ENCODE measurements around the gene RGS3.

DNA sequence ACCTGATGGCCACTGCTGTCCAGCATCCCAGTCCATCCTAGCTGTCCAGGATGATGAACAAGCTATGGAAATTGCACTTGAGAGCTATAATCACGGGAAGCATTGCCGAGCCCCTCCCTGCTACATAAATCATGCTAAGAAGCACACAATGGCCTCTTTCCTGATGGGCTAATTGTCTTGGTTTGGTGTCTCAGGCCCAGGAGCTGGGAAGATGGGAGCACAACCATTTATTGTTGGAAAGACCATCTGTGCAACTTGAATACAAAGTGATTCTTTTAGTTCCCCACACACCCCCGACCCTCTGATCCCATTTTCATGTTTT lies 80.4 kb downstream of the RGS3 start:
- TF ChIP-seq, protein P1, sequence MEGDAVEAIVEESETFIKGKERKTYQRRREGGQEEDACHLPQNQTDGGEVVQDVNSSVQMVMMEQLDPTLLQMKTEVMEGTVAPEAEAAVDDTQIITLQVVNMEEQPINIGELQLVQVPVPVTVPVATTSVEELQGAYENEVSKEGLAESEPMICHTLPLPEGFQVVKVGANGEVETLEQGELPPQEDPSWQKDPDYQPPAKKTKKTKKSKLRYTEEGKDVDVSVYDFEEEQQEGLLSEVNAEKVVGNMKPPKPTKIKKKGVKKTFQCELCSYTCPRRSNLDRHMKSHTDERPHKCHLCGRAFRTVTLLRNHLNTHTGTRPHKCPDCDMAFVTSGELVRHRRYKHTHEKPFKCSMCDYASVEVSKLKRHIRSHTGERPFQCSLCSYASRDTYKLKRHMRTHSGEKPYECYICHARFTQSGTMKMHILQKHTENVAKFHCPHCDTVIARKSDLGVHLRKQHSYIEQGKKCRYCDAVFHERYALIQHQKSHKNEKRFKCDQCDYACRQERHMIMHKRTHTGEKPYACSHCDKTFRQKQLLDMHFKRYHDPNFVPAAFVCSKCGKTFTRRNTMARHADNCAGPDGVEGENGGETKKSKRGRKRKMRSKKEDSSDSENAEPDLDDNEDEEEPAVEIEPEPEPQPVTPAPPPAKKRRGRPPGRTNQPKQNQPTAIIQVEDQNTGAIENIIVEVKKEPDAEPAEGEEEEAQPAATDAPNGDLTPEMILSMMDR (IDR thresholded peaks at IDR 0.05): no peak
- TF ChIP-seq RAD21 (conservative IDR thresholded peaks at IDR 0.05 in 1 of 2, IDR thresholded peaks at IDR 0.05 in 1 of 2) (no peak), POLR2A (IDR thresholded peaks at IDR 0.05; ENCODE audit: low read length) (no peak), CBX8 (IDR thresholded peaks at IDR 0.05) (no peak), FOXS1 (CRISPR knock-in tag; IDR thresholded peaks at IDR 0.05) (no peak), RFX5 (IDR thresholded peaks at IDR 0.05) (no peak), PHF8 (IDR thresholded peaks at IDR 0.05; ENCODE audit: borderline replicate concordance, low read depth) (no peak), MYC (IDR thresholded peaks at IDR 0.05; ENCODE audit: borderline replicate concordance, low read length) (no peak), EP300 (IDR thresholded peaks at IDR 0.05) (no peak), CEBPB (IDR thresholded peaks at IDR 0.05) (no peak), SREBF2 (IDR thresholded peaks at IDR 0.05) (no peak)
- TF ChIP-seq, protein P2, sequence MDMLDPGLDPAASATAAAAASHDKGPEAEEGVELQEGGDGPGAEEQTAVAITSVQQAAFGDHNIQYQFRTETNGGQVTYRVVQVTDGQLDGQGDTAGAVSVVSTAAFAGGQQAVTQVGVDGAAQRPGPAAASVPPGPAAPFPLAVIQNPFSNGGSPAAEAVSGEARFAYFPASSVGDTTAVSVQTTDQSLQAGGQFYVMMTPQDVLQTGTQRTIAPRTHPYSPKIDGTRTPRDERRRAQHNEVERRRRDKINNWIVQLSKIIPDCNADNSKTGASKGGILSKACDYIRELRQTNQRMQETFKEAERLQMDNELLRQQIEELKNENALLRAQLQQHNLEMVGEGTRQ (IDR thresholded peaks at IDR 0.05): no peak
- TF ChIP-seq, protein P3, sequence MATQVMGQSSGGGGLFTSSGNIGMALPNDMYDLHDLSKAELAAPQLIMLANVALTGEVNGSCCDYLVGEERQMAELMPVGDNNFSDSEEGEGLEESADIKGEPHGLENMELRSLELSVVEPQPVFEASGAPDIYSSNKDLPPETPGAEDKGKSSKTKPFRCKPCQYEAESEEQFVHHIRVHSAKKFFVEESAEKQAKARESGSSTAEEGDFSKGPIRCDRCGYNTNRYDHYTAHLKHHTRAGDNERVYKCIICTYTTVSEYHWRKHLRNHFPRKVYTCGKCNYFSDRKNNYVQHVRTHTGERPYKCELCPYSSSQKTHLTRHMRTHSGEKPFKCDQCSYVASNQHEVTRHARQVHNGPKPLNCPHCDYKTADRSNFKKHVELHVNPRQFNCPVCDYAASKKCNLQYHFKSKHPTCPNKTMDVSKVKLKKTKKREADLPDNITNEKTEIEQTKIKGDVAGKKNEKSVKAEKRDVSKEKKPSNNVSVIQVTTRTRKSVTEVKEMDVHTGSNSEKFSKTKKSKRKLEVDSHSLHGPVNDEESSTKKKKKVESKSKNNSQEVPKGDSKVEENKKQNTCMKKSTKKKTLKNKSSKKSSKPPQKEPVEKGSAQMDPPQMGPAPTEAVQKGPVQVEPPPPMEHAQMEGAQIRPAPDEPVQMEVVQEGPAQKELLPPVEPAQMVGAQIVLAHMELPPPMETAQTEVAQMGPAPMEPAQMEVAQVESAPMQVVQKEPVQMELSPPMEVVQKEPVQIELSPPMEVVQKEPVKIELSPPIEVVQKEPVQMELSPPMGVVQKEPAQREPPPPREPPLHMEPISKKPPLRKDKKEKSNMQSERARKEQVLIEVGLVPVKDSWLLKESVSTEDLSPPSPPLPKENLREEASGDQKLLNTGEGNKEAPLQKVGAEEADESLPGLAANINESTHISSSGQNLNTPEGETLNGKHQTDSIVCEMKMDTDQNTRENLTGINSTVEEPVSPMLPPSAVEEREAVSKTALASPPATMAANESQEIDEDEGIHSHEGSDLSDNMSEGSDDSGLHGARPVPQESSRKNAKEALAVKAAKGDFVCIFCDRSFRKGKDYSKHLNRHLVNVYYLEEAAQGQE (IDR thresholded peaks at IDR 0.05): no peak

Measured in A549 (cell line).